CD4-positive, alpha-beta memory T cell (primary cell): ENCODE measurements around the gene PRDM16. TPM values are rescaled to one million over a fixed set of nuclear protein-coding genes. Genes with fewer than 3 reads are reported as not detected.
A peak's percentile ranks its signal among the peaks of the same experiment; 100 is the strongest.

ENCODE experiments used
- CTCF ChIA-PET: fragments of 350-600 bp; sonication (Branson Sonifier 250); formaldehyde crosslinking; loops from one replicate; lab custom pipeline; 2021; ENCODE audit warnings: inconsistent platforms; ENCODE audit not compliant: partially characterized antibody; lab: Charles Lee
- POLR2A ChIA-PET: fragments of 350-600 bp; sonication (Branson Sonifier 250); formaldehyde crosslinking; loops from one replicate; lab custom pipeline; 2021; ENCODE audit not compliant: partially characterized antibody; lab: Charles Lee
- DNase-seq, 5 donors: peaks; one replicate each; pipeline versions ENCODE4 v3.0.0 to v3.0.0-alpha.2; 2020 to 2022; ENCODE audit warnings: mixed read lengths in 1 of 5
- H3K27ac ChIP-seq: one replicate; pipeline ENCODE4 v1.7.0; 2013; ENCODE audit warnings: low read depth, low read length
- H3K27me3 ChIP-seq: 2 replicates; pipeline ENCODE4 v1.7.0; 2013; ENCODE audit warnings: mild to moderate bottlenecking, low read length, moderate library complexity; ENCODE audit not compliant: insufficient read depth
- H3K36me3 ChIP-seq: 2 replicates; pipeline ENCODE4 v1.7.0; 2013; ENCODE audit warnings: mild to moderate bottlenecking, low read length, moderate library complexity; ENCODE audit not compliant: insufficient read depth
- H3K4me1 ChIP-seq: 2 replicates; pipeline ENCODE4 v1.7.0; 2013; ENCODE audit warnings: mild to moderate bottlenecking, low read length, moderate library complexity; ENCODE audit not compliant: insufficient read depth
- H3K4me3 ChIP-seq, 2 donors: one replicate each; pipeline ENCODE4 v1.7.0; 2013; ENCODE audit warnings: low read length in 2 of 2, mild to moderate bottlenecking in 1 of 2
- H3K9me3 ChIP-seq, 2 donors: one replicate each; pipeline ENCODE4 v1.7.0; 2013; ENCODE audit warnings: low read length in 2 of 2, control low read depth in 1 of 2; ENCODE audit not compliant: control insufficient read depth in 1 of 2
- H3K27ac Mint-ChIP-seq, 7 donors: one replicate each; pipeline ENCODE4 v1.8.0; 2020 to 2021; ENCODE audit warnings: mixed read lengths in 7 of 7, mild to moderate bottlenecking in 6 of 7, inconsistent platforms in 3 of 7, moderate library complexity in 3 of 7
- H3K27me3 Mint-ChIP-seq, 2 donors: one replicate each; pipeline ENCODE4 v1.8.0; 2020 to 2021; ENCODE audit warnings: mixed read lengths in 2 of 2
- H3K36me3 Mint-ChIP-seq, 2 donors: one replicate each; pipeline ENCODE4 v1.8.0; 2020 to 2021; ENCODE audit warnings: mixed read lengths in 2 of 2, inconsistent platforms in 1 of 2, mild to moderate bottlenecking in 1 of 2
- H3K4me1 Mint-ChIP-seq, 4 donors: one replicate each; pipeline ENCODE4 v1.8.0; 2020 to 2021; ENCODE audit warnings: mixed read lengths in 4 of 4, mild to moderate bottlenecking in 1 of 4
- H3K4me3 Mint-ChIP-seq, 8 donors: one replicate each; pipeline ENCODE4 v1.8.0; 2020 to 2021; ENCODE audit warnings: mixed read lengths in 8 of 8, mild to moderate bottlenecking in 7 of 8, moderate library complexity in 6 of 8, inconsistent platforms in 3 of 8
- H3K9me3 Mint-ChIP-seq, 8 donors: one replicate each; pipeline ENCODE4 v1.8.0; 2020 to 2021; ENCODE audit warnings: mixed read lengths in 8 of 8, mild to moderate bottlenecking in 5 of 8, inconsistent platforms in 3 of 8, moderate library complexity in 1 of 8
- intact Hi-C: fragments of 100-400 bp; cut with micrococcal nuclease; formaldehyde crosslinking; loops from one replicate; pipeline ENCODE4 v1.15.1; 2023
- polyA plus RNA-seq, 2 donors: library from polyadenylated mRNA; unstranded; fragments of 300-500 nt; fragmentation: Illumina TruSeq; gene quantifications; one replicate each; pipeline ENCODE4 v1.2.3, GENCODE V29; 2021
- total RNA-seq, 2 experiments: library from RNA; stranded (reverse); gene quantifications; one replicate each; pipeline ENCODE4 v1.2.3, GENCODE V29; 2021

PRDM16 gene
- total and polyA plus RNA-seq, 4 experiments from 2014 or later: not detected

DNA sequence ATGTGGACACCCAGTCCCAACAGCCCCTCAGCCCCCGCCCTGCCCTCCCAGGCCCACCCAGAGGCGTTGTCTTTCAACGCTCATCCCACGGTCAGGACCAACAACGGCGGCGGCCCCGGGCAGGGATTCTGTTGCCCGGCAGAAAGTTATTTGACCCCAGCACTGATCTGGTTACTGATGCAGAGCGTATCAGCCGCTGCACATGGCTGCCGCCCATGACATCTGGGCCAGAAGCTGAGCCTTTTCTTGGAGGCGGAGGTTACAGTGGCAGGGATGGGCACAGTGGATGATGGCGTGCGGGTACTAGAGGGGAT, 258.3 kb downstream of the PRDM16 start:
- no peaks in the 10 kb centered on the region for H3K4me1 ChIP-seq
- H3K27ac ChIP-seq: no peak overlapping the region
- no peaks in the 10 kb centered on the region for H3K9me3 Mint-ChIP-seq
- H3K27me3 Mint-ChIP-seq: peaks cover 0 to 4% of the 10 kb centered on the region in 2 donors
- no peak overlapping the region for H3K27ac Mint-ChIP-seq
- ChIA-PET POLR2A (no interaction called here), CTCF (no interaction called here)
- H3K36me3 Mint-ChIP-seq: no peaks in the 10 kb centered on the region
- DNase-seq: no peak
- H3K27me3 ChIP-seq: no peaks in the 10 kb centered on the region
- H3K4me3 Mint-ChIP-seq: no peak overlapping the region
- intact Hi-C loops: no loop called here
- H3K4me3 ChIP-seq: no peak overlapping the region
- no peaks in the 10 kb centered on the region for H3K4me1 Mint-ChIP-seq
- H3K9me3 ChIP-seq: no peaks in the 10 kb centered on the region
- H3K36me3 ChIP-seq: no peaks in the 10 kb centered on the region

GRCh38 chr1:3327936-3328590, 259.1 kb downstream of the PRDM16 start:
- H3K4me3 ChIP-seq: no peak overlapping the region
- ChIA-PET POLR2A (no interaction called here), CTCF (no interaction called here)
- no peaks in the 10 kb centered on the region for H3K36me3 ChIP-seq
- intact Hi-C loops: no loop called here
- Mint-ChIP-seq H3K4me1 (no peaks in the 10 kb centered on the region), H3K36me3 (no peaks in the 10 kb centered on the region), H3K4me3 (no peak overlapping the region), H3K27me3 (peaks cover 0 to 4% of the 10 kb centered on the region in 2 donors), H3K27ac (no peak overlapping the region), H3K9me3 (no peaks in the 10 kb centered on the region)
- no peak for DNase-seq
- no peak overlapping the region for H3K27ac ChIP-seq
- no peaks in the 10 kb centered on the region for H3K27me3 ChIP-seq
- no peaks in the 10 kb centered on the region for H3K4me1 ChIP-seq
- H3K9me3 ChIP-seq: no peaks in the 10 kb centered on the region

- POLR2A ChIA-PET: no interaction called here
- Histone ChIP-seq H3K27ac (no peak overlapping the region), H3K27me3 (no peaks in the 10 kb centered on the region), H3K36me3 (no peaks in the 10 kb centered on the region), H3K9me3 (no peaks in the 10 kb centered on the region), H3K4me1 (no peaks in the 10 kb centered on the region), H3K4me3 (no peak overlapping the region)
- no peak for DNase-seq
- CTCF ChIA-PET: no interaction called here
- intact Hi-C loops: no loop called here
- Mint-ChIP-seq H3K27ac (no peak overlapping the region), H3K36me3 (no peaks in the 10 kb centered on the region), H3K9me3 (no peaks in the 10 kb centered on the region), H3K4me1 (no peaks in the 10 kb centered on the region), H3K4me3 (no peak overlapping the region), H3K27me3 (peaks cover 0 to 1% of the 10 kb centered on the region in 2 donors)
Observed at GRCh38 chr1:3329640-3330281, 260.8 kb downstream of the PRDM16 start.

- H3K36me3 ChIP-seq: no peaks in the 10 kb centered on the region
- Mint-ChIP-seq H3K4me3 (no peak overlapping the region), H3K27me3 (no peaks in the 10 kb centered on the region), H3K4me1 (no peaks in the 10 kb centered on the region), H3K9me3 (no peaks in the 10 kb centered on the region), H3K27ac (no peak overlapping the region), H3K36me3 (no peaks in the 10 kb centered on the region)
- POLR2A ChIA-PET: no interaction called here
- intact Hi-C loops: no loop called here
- H3K4me3 ChIP-seq: no peak overlapping the region
- H3K27ac ChIP-seq: no peak overlapping the region
- H3K27me3 ChIP-seq: no peaks in the 10 kb centered on the region
- H3K4me1 ChIP-seq: no peaks in the 10 kb centered on the region
- DNase-seq: no peak
- H3K9me3 ChIP-seq: no peaks in the 10 kb centered on the region
- CTCF ChIA-PET: no interaction called here
Observed at GRCh38 chr1:3330771-3331245, 261.8 kb downstream of the PRDM16 start.

GRCh38 chr1:3331564-3331963, 262.6 kb downstream of the PRDM16 start:
- DNase-seq: no peak
- H3K36me3 Mint-ChIP-seq: no peaks in the 10 kb centered on the region
- no peak overlapping the region for H3K4me3 ChIP-seq
- no peaks in the 10 kb centered on the region for H3K4me1 Mint-ChIP-seq
- H3K36me3 ChIP-seq: no peaks in the 10 kb centered on the region
- H3K27me3 ChIP-seq: no peaks in the 10 kb centered on the region
- H3K4me3 Mint-ChIP-seq: no peak overlapping the region
- no peaks in the 10 kb centered on the region for H3K4me1 ChIP-seq
- no peaks in the 10 kb centered on the region for H3K9me3 ChIP-seq
- H3K27ac Mint-ChIP-seq: no peak overlapping the region
- no peak overlapping the region for H3K27ac ChIP-seq
- ChIA-PET CTCF (no interaction called here), POLR2A (no interaction called here)
- no peaks in the 10 kb centered on the region for H3K27me3 Mint-ChIP-seq
- intact Hi-C loops: no loop called here
- no peaks in the 10 kb centered on the region for H3K9me3 Mint-ChIP-seq

GRCh38 chr1:3332043-3332442, 263.0 kb downstream of the PRDM16 start:
- Mint-ChIP-seq H3K36me3 (no peaks in the 10 kb centered on the region), H3K4me1 (no peaks in the 10 kb centered on the region), H3K27me3 (no peaks in the 10 kb centered on the region), H3K9me3 (no peaks in the 10 kb centered on the region), H3K27ac (peak overlapping the region in 1 of 7 donors; percentile 57), H3K4me3 (no peak overlapping the region)
- no peaks in the 10 kb centered on the region for H3K9me3 ChIP-seq
- H3K27me3 ChIP-seq: no peaks in the 10 kb centered on the region
- H3K4me1 ChIP-seq: no peaks in the 10 kb centered on the region
- H3K4me3 ChIP-seq: no peak overlapping the region
- no peak overlapping the region for H3K27ac ChIP-seq
- ChIA-PET POLR2A (no interaction called here), CTCF (no interaction called here)
- H3K36me3 ChIP-seq: no peaks in the 10 kb centered on the region
- DNase-seq: no peak
- intact Hi-C loops: no loop called here

- H3K4me1 Mint-ChIP-seq: no peaks in the 10 kb centered on the region
- no peaks in the 10 kb centered on the region for H3K9me3 ChIP-seq
- no peak overlapping the region for H3K27ac Mint-ChIP-seq
- H3K4me3 Mint-ChIP-seq: no peak overlapping the region
- H3K36me3 ChIP-seq: no peaks in the 10 kb centered on the region
- CTCF ChIA-PET: no interaction called here
- no peaks in the 10 kb centered on the region for H3K36me3 Mint-ChIP-seq
- no peaks in the 10 kb centered on the region for H3K9me3 Mint-ChIP-seq
- POLR2A ChIA-PET: no interaction called here
- no peaks in the 10 kb centered on the region for H3K27me3 Mint-ChIP-seq
- H3K4me3 ChIP-seq: no peak overlapping the region
- no peak overlapping the region for H3K27ac ChIP-seq
- H3K4me1 ChIP-seq: no peaks in the 10 kb centered on the region
- DNase-seq: no peak
- intact Hi-C loops: no loop called here
- no peaks in the 10 kb centered on the region for H3K27me3 ChIP-seq
Observed at GRCh38 chr1:3332662-3333061, 263.7 kb downstream of the PRDM16 start.
